Caco-2 (cell line): ENCODE results near the gene CERKL. TPM values are rescaled to one million over a fixed set of nuclear protein-coding genes. Genes with fewer than 3 reads are reported as not detected.

Experiments
- BruUV-seq: library from RNA; stranded (reverse); fragments of 400-500 nt; replicated peaks from 2 replicates; lab custom pipeline; 2021; lab: Mats Ljungman, UMichigan
- CTCF ChIA-PET: fragments of 300-600 bp; sonication (Branson Sonifier 250); formaldehyde crosslinking; loops from one replicate; lab custom pipeline; 2022; ENCODE audit warnings: antibody characterized with exemption; lab: Charles Lee
- POLR2A ChIA-PET: fragments of 300-600 bp; sonication (Branson Sonifier 250); formaldehyde crosslinking; loops from one replicate; lab custom pipeline; 2022; ENCODE audit warnings: antibody characterized with exemption; lab: Charles Lee
- DNase-seq, 2 experiments: peaks; one replicate each; pipeline versions ENCODE4 v3.0.0 to v3.0.0-alpha.2; 2020 to 2022
- H3K27me3 ChIP-seq: replicated peaks from 2 replicates; pipeline ENCODE4 v1.6.0; 2011; ENCODE audit warnings: low read length; ENCODE audit not compliant: control insufficient read depth, insufficient read depth
- H3K36me3 ChIP-seq: 2 replicates; pipeline ENCODE4 v1.5.1; 2011; ENCODE audit warnings: low read length; ENCODE audit not compliant: control insufficient read depth, insufficient read depth
- H3K4me1 ChIP-seq: fragments of 250-450 bp; sonication (Bioruptor Pico); 2 replicates; pipeline ENCODE4 v1.5.1; 2020; ENCODE audit warnings: mild to moderate bottlenecking
- H3K4me3 ChIP-seq: 2 replicates; pipeline ENCODE4 v1.5.1; 2011; ENCODE audit warnings: low read depth, mild to moderate bottlenecking, control low read depth, low read length
- H3K9me3 ChIP-seq: fragments of 250-450 bp; sonication (Bioruptor Pico); 2 replicates; pipeline ENCODE4 v1.5.1; 2020; ENCODE audit warnings: mild to moderate bottlenecking, moderate library complexity
- H3K27ac Mint-ChIP-seq: one replicate; pipeline ENCODE4 v1.8.0; 2022; ENCODE audit warnings: mixed read lengths; ENCODE audit not compliant: unreplicated experiment
- H3K27me3 Mint-ChIP-seq: one replicate; pipeline ENCODE4 v1.8.0; 2022; ENCODE audit warnings: mixed read lengths; ENCODE audit not compliant: insufficient read depth, unreplicated experiment
- H3K36me3 Mint-ChIP-seq: one replicate; pipeline ENCODE4 v1.8.0; 2022; ENCODE audit warnings: mild to moderate bottlenecking, mixed read lengths; ENCODE audit not compliant: insufficient read depth, unreplicated experiment
- H3K4me1 Mint-ChIP-seq: one replicate; pipeline ENCODE4 v1.8.0; 2022; ENCODE audit warnings: low read depth, mixed read lengths; ENCODE audit not compliant: unreplicated experiment
- H3K4me3 Mint-ChIP-seq: one replicate; pipeline ENCODE4 v1.8.0; 2022; ENCODE audit warnings: mild to moderate bottlenecking, moderate library complexity, mixed read lengths; ENCODE audit not compliant: unreplicated experiment
- H3K9me3 Mint-ChIP-seq: one replicate; pipeline ENCODE4 v1.8.0; 2022; ENCODE audit warnings: mixed read lengths; ENCODE audit not compliant: unreplicated experiment
- intact Hi-C: fragments of 100-400 bp; cut with micrococcal nuclease; formaldehyde crosslinking; loops from one replicate; pipeline ENCODE4 v1.10.0; 2022; ENCODE audit not compliant: unreplicated experiment
- total RNA-seq: library from RNA; stranded (reverse); gene quantifications from 2 replicates; pipeline ENCODE4 v1.2.3, GENCODE V29; 2022
- TF ChIP-seq, protein P1 (sequence below), 2 experiments: fragments of 200-600 bp in 1 of 2; IDR thresholded peaks; 1 replicate in 1 of 2; 2 replicates in 1 of 2; pipeline versions ENCODE4 v1.5.1 to v1.8.0; 2011 to 2022; ENCODE audit warnings: antibody characterized with exemption in 1 of 2, control low read depth in 1 of 2, inconsistent platforms in 1 of 2, low read depth in 1 of 2, low read length in 1 of 2, mild to moderate bottlenecking in 1 of 2, moderate library complexity in 1 of 2; ENCODE audit not compliant: insufficient read depth in 1 of 2, severe bottlenecking in 1 of 2, unreplicated experiment in 1 of 2

CERKL gene
- total RNA-seq, 1 experiment from 2014 or later: not detected

DNA sequence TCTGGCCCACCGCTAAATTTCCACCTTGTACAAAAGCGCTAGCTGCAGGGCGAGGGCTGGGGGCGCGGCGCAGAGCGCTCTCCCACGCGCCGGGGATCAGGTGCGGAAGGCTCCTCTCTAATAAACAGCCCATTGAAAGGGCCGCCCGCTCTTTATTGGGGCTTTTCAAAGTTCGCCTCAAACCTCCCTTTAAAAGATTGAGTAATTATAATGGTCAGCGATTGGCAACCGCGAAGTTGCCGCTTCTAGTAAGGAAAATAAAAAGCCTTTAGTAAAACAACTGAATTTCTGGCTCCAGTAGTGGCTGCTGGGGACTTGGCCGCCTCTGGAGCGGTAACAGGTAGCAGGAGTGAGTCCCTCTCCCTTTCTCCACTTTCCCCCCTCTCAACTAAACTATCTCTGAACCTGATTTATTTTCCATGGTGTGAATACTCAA is 22.7 kb upstream of the CERKL start:
- POLR2A ChIA-PET: no interaction called here
- Histone ChIP-seq H3K27me3 (no peaks in the 10 kb centered on the region), H3K4me3 (no peak overlapping the region), H3K4me1 (no peaks in the 10 kb centered on the region), H3K36me3 (no peaks in the 10 kb centered on the region), H3K9me3 (no peaks in the 10 kb centered on the region)
- no peak for DNase-seq
- BruUV-seq: no TSS peak
- peaks cover 10% of the 10 kb centered on the region for H3K9me3 Mint-ChIP-seq
- CTCF ChIA-PET: no interaction called here
- peaks cover 13% of the 10 kb centered on the region for H3K27me3 Mint-ChIP-seq
- H3K27ac Mint-ChIP-seq: no peak overlapping the region
- H3K4me3 Mint-ChIP-seq: no peak overlapping the region
- intact Hi-C loops: no loop called here
- TF ChIP-seq, protein P1, sequence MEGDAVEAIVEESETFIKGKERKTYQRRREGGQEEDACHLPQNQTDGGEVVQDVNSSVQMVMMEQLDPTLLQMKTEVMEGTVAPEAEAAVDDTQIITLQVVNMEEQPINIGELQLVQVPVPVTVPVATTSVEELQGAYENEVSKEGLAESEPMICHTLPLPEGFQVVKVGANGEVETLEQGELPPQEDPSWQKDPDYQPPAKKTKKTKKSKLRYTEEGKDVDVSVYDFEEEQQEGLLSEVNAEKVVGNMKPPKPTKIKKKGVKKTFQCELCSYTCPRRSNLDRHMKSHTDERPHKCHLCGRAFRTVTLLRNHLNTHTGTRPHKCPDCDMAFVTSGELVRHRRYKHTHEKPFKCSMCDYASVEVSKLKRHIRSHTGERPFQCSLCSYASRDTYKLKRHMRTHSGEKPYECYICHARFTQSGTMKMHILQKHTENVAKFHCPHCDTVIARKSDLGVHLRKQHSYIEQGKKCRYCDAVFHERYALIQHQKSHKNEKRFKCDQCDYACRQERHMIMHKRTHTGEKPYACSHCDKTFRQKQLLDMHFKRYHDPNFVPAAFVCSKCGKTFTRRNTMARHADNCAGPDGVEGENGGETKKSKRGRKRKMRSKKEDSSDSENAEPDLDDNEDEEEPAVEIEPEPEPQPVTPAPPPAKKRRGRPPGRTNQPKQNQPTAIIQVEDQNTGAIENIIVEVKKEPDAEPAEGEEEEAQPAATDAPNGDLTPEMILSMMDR (IDR thresholded peaks at IDR 0.05; ENCODE audit: insufficient read depth in 1 of 2, low read depth in 1 of 2, low read length in 1 of 2, severe bottlenecking in 1 of 2, unreplicated experiment in 1 of 2): no peak
- no peaks in the 10 kb centered on the region for H3K4me1 Mint-ChIP-seq
- no peaks in the 10 kb centered on the region for H3K36me3 Mint-ChIP-seq

DNA sequence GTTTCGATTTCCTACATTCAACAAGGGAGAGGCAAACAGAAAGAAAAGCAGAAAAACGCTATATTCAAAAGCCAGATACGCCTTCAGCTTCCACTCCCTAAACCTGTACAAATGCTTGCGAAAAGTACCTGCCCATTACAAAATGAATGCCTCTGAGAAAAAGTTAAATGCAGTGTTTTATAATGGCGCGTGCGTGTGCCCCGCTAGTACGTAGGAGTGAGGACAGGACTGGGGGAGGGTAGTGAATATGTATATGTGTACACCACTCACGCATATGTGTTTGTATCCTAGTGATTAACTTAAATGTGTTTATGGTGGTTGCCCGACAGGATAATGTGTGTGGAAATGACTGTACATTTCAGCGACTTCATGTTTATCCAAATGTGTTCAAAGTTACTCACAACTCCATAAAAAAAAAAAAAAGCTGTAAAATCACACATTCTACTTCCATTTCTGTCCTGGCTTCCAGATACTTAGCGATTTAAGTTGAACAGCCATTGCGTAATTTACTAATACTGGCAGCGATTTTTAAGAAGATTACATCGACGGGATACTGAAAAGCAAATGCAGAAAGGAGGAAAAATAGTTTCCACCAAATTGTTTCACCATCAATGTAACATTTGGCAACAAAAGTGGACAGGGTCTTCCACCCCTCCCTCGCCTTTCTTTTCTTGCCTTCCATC is 22.1 kb upstream of the CERKL start:
- CTCF ChIA-PET: no interaction called here
- Histone ChIP-seq H3K4me1 (no peaks in the 10 kb centered on the region), H3K27me3 (no peaks in the 10 kb centered on the region), H3K9me3 (no peaks in the 10 kb centered on the region), H3K4me3 (no peak overlapping the region), H3K36me3 (no peaks in the 10 kb centered on the region)
- Mint-ChIP-seq H3K27me3 (peaks cover 13% of the 10 kb centered on the region), H3K4me1 (no peaks in the 10 kb centered on the region), H3K4me3 (no peak overlapping the region), H3K27ac (no peak overlapping the region), H3K36me3 (no peaks in the 10 kb centered on the region), H3K9me3 (peaks cover 10% of the 10 kb centered on the region)
- no TSS peak for BruUV-seq
- intact Hi-C loops: no loop called here
- no peak for DNase-seq
- POLR2A ChIA-PET: no interaction called here
- TF ChIP-seq, protein P1 (IDR thresholded peaks at IDR 0.05; ENCODE audit: insufficient read depth in 1 of 2, low read depth in 1 of 2, low read length in 1 of 2, severe bottlenecking in 1 of 2, unreplicated experiment in 1 of 2): no peak

DNA sequence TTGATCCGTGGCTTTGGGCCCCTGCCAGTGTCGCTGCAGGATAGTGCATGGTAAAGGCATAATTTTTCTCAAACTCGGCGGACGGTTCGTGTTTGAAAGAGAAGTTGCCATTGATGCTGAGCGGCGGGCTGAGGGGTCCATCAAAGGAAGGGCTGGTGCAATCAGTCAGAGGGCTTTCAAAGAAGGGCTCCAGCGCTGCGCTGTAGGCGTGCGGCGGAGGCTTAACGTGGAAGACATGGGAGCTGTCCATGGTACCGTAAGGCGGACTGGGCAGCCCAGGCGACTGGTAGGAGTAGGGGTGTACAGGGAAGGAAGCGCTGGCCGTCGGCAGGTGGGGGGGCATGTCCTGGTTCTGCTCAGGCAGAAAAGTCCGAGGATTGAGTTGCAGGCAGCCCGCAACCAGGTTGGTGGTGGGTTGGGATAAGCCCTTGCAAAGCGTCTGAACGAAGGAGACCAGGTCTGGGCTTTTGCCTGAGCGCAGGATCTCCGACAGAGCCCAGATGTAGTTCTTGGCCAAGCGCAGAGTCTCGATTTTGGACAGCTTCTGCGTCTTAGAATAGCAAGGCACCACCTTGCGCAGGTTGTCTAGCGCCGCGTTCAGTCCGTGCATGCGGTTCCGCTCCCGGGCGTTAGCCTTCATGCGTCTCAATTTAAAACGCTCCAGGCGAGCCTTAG is 21.1 kb upstream of the CERKL start:
- Mint-ChIP-seq H3K27ac (no peak overlapping the region), H3K27me3 (peaks cover 10% of the 10 kb centered on the region), H3K9me3 (peaks cover 10% of the 10 kb centered on the region), H3K4me1 (no peaks in the 10 kb centered on the region), H3K4me3 (no peak overlapping the region), H3K36me3 (no peaks in the 10 kb centered on the region)
- H3K36me3 ChIP-seq: no peaks in the 10 kb centered on the region
- no peak overlapping the region for H3K4me3 ChIP-seq
- CTCF ChIA-PET: no interaction called here
- no peaks in the 10 kb centered on the region for H3K9me3 ChIP-seq
- peak; percentile 51 to 62 for DNase-seq
- intact Hi-C loops: no loop called here
- H3K27me3 ChIP-seq: no peaks in the 10 kb centered on the region
- no peaks in the 10 kb centered on the region for H3K4me1 ChIP-seq
- BruUV-seq: no TSS peak
- POLR2A ChIA-PET: no interaction called here
- TF ChIP-seq, protein P1 (IDR thresholded peaks at IDR 0.05; ENCODE audit: insufficient read depth in 1 of 2, low read depth in 1 of 2, low read length in 1 of 2, severe bottlenecking in 1 of 2, unreplicated experiment in 1 of 2): no peak
